ENCODE data around the gene RAB1B. TPM values are rescaled to one million over a fixed set of nuclear protein-coding genes. Genes with fewer than 3 reads are reported as not detected.

The RAB1B gene
- total RNA-seq, 1 donor: 75.3 TPM

- no peak overlapping the region for H2AFZ ChIP-seq (ENCODE audit: low read length)
- H3K27me3 ChIP-seq (ENCODE audit: insufficient read depth, low read length): no peaks in the 10 kb centered on the region
- no peak overlapping the region for H3K4me2 ChIP-seq (ENCODE audit: insufficient read depth, low read length)
- H3K4me3 ChIP-seq (ENCODE audit: insufficient read depth, low read length): no peak overlapping the region
- TF ChIP-seq CTCF (IDR thresholded peaks at IDR 0.05; ENCODE audit: extremely low read depth, low read depth, low read length): no peak
- peaks cover 9% of the 10 kb centered on the region for H4K20me1 ChIP-seq (ENCODE audit: insufficient read depth, low read length)
- H3K9me3 ChIP-seq (ENCODE audit: low read depth, low read length): no peaks in the 10 kb centered on the region
- peaks cover 52% of the 10 kb centered on the region for H3K36me3 ChIP-seq (ENCODE audit: insufficient read depth, low read length)
- DNase-seq (ENCODE audit: insufficient read length, low spot score, missing footprints): no peak
- H3K4me1 ChIP-seq (ENCODE audit: insufficient read depth, low read length): no peaks in the 10 kb centered on the region
- H3K27ac ChIP-seq (ENCODE audit: low read depth, low read length): no peak overlapping the region
- no peaks in the 10 kb centered on the region for H3K79me2 ChIP-seq (ENCODE audit: insufficient read depth, low read length)
Observed at GRCh38 chr11:66224226-66224855, 44.1 kb upstream of the RAB1B start.

- Histone ChIP-seq H3K27ac (ENCODE audit: low read depth, low read length) (no peak overlapping the region), H3K79me2 (ENCODE audit: insufficient read depth, low read length) (no peaks in the 10 kb centered on the region), H4K20me1 (ENCODE audit: insufficient read depth, low read length) (peaks cover 9% of the 10 kb centered on the region), H3K4me2 (ENCODE audit: insufficient read depth, low read length) (no peak overlapping the region), H3K4me3 (ENCODE audit: insufficient read depth, low read length) (no peak overlapping the region), H3K27me3 (ENCODE audit: insufficient read depth, low read length) (no peaks in the 10 kb centered on the region), H3K36me3 (ENCODE audit: insufficient read depth, low read length) (peaks cover 44% of the 10 kb centered on the region), H3K4me1 (ENCODE audit: insufficient read depth, low read length) (no peaks in the 10 kb centered on the region), H3K9me3 (ENCODE audit: low read depth, low read length) (no peaks in the 10 kb centered on the region), H2AFZ (ENCODE audit: low read length) (no peak overlapping the region)
- DNase-seq (ENCODE audit: insufficient read length, low spot score, missing footprints): no peak
- TF ChIP-seq CTCF (IDR thresholded peaks at IDR 0.05; ENCODE audit: extremely low read depth, low read depth, low read length): no peak
Observed at GRCh38 chr11:66225066-66225465, 43.4 kb upstream of the RAB1B start.

GRCh38 chr11:66226101-66226500, 42.3 kb upstream of the RAB1B start:
- H4K20me1 ChIP-seq (ENCODE audit: insufficient read depth, low read length): peaks cover 9% of the 10 kb centered on the region
- H3K4me1 ChIP-seq (ENCODE audit: insufficient read depth, low read length): no peaks in the 10 kb centered on the region
- H3K9me3 ChIP-seq (ENCODE audit: low read depth, low read length): no peaks in the 10 kb centered on the region
- H3K4me3 ChIP-seq (ENCODE audit: insufficient read depth, low read length): no peak overlapping the region
- no peaks in the 10 kb centered on the region for H3K79me2 ChIP-seq (ENCODE audit: insufficient read depth, low read length)
- H3K27me3 ChIP-seq (ENCODE audit: insufficient read depth, low read length): no peaks in the 10 kb centered on the region
- no peak overlapping the region for H2AFZ ChIP-seq (ENCODE audit: low read length)
- no peak for TF ChIP-seq CTCF (IDR thresholded peaks at IDR 0.05; ENCODE audit: extremely low read depth, low read depth, low read length)
- no peak for DNase-seq (ENCODE audit: insufficient read length, low spot score, missing footprints)
- H3K36me3 ChIP-seq (ENCODE audit: insufficient read depth, low read length): peaks cover 40% of the 10 kb centered on the region
- no peak overlapping the region for H3K27ac ChIP-seq (ENCODE audit: low read depth, low read length)
- H3K4me2 ChIP-seq (ENCODE audit: insufficient read depth, low read length): no peak overlapping the region

- Histone ChIP-seq H3K4me3 (ENCODE audit: insufficient read depth, low read length) (no peak overlapping the region), H3K36me3 (ENCODE audit: insufficient read depth, low read length) (peaks cover 53% of the 10 kb centered on the region), H3K27ac (ENCODE audit: low read depth, low read length) (no peak overlapping the region), H2AFZ (ENCODE audit: low read length) (no peak overlapping the region), H3K27me3 (ENCODE audit: insufficient read depth, low read length) (no peaks in the 10 kb centered on the region), H4K20me1 (ENCODE audit: insufficient read depth, low read length) (peaks cover 3% of the 10 kb centered on the region), H3K9me3 (ENCODE audit: low read depth, low read length) (no peaks in the 10 kb centered on the region), H3K4me2 (ENCODE audit: insufficient read depth, low read length) (no peak overlapping the region), H3K79me2 (ENCODE audit: insufficient read depth, low read length) (no peaks in the 10 kb centered on the region), H3K4me1 (ENCODE audit: insufficient read depth, low read length) (no peaks in the 10 kb centered on the region)
- no peak for TF ChIP-seq CTCF (IDR thresholded peaks at IDR 0.05; ENCODE audit: extremely low read depth, low read depth, low read length)
- DNase-seq (ENCODE audit: insufficient read length, low spot score, missing footprints): no peak
Observed at GRCh38 chr11:66227700-66228099, 40.7 kb upstream of the RAB1B start.
